Panc1 (cell line): ENCODE measurements around the gene CLIP4. TPM values are rescaled to one million over a fixed set of nuclear protein-coding genes. Genes with fewer than 3 reads are reported as not detected.

Experiments
- ATAC-seq: fragments of 200-7000 bp; cut with Tn5 transposase; 2 replicates; pipeline ENCODE4 v1.9.1; 2020; ENCODE audit warnings: mild to moderate bottlenecking, moderate library complexity
- BruUV-seq: library from RNA; stranded (reverse); fragments of 400-500 nt; replicated peaks from 2 replicates; lab custom pipeline; 2021; lab: Mats Ljungman, UMichigan
- CTCF ChIA-PET: fragments of 300-600 bp; sonication (Branson Sonifier 250); formaldehyde crosslinking; loops from one replicate; lab custom pipeline; 2022; ENCODE audit warnings: antibody characterized with exemption; lab: Charles Lee
- POLR2A ChIA-PET: fragments of 300-600 bp; sonication (Branson Sonifier 250); formaldehyde crosslinking; loops from one replicate; lab custom pipeline; 2022; ENCODE audit warnings: antibody characterized with exemption; lab: Charles Lee
- DNase-seq: peaks from one replicate; pipeline ENCODE4 v3.0.0-alpha.2; 2010; ENCODE audit warnings: low read depth, low spot score
- H3K27ac ChIP-seq: 2 replicates; pipeline ENCODE4 v1.5.1; 2011; ENCODE audit warnings: mild to moderate bottlenecking, low read length, inconsistent platforms
- H3K27me3 ChIP-seq: fragments of 200-500 bp; sonication (Bioruptor generic); 2 replicates; pipeline ENCODE4 v1.6.0; 2014; ENCODE audit warnings: low read length, inconsistent platforms; ENCODE audit not compliant: control insufficient read depth, insufficient read depth
- H3K36me3 ChIP-seq: fragments of 200-500 bp; sonication (Bioruptor generic); 2 replicates; pipeline ENCODE4 v1.5.1; 2014; ENCODE audit warnings: inconsistent platforms, mild to moderate bottlenecking, low read length, moderate library complexity; ENCODE audit not compliant: control insufficient read depth, insufficient read depth
- H3K4me1 ChIP-seq: 2 replicates; pipeline ENCODE4 v1.5.1; 2011; ENCODE audit warnings: inconsistent platforms, mild to moderate bottlenecking, low read length, moderate library complexity; ENCODE audit not compliant: control insufficient read depth, insufficient read depth
- H3K4me3 ChIP-seq, 2 experiments: 2 replicates each; pipeline ENCODE4 v1.5.1; 2011 to 2012; ENCODE audit warnings: low read depth in 2 of 2, low read length in 2 of 2, mild to moderate bottlenecking in 2 of 2, inconsistent platforms in 1 of 2, moderate library complexity in 1 of 2
- H3K9me3 ChIP-seq: fragments of 200-500 bp; sonication (Bioruptor generic); 2 replicates; pipeline ENCODE4 v1.5.1; 2014; ENCODE audit warnings: low read depth, mild to moderate bottlenecking, inconsistent platforms, low read length, moderate library complexity; ENCODE audit not compliant: control insufficient read depth, insufficient read depth
- CTCF ChIP-seq: fragments of 450-650 bp; IDR thresholded peaks from 2 replicates; pipeline ENCODE4 v1.5.1; 2017; ENCODE audit warnings: mild to moderate bottlenecking
- POLR2AphosphoS5 ChIP-seq: IDR thresholded peaks from 2 replicates; pipeline ENCODE4 v1.6.1; 2012; ENCODE audit warnings: mild to moderate bottlenecking, low read depth, low read length, moderate library complexity
- REST ChIP-seq, 2 experiments: IDR thresholded peaks; 2 replicates each; pipeline ENCODE4 v1.6.1; 2011 to 2012; ENCODE audit warnings: low read depth in 2 of 2, control low read depth in 1 of 2, low read length in 1 of 2, mild to moderate bottlenecking in 1 of 2, moderate library complexity in 1 of 2; ENCODE audit not compliant: insufficient read depth in 1 of 2
- SIN3A ChIP-seq: IDR thresholded peaks from 2 replicates; pipeline ENCODE4 v1.6.1; 2012; ENCODE audit warnings: low read depth, mild to moderate bottlenecking, low read length, moderate library complexity, borderline replicate concordance; ENCODE audit not compliant: insufficient read depth
- TCF7L2 ChIP-seq: IDR thresholded peaks from 2 replicates; pipeline ENCODE4 v1.6.1; 2011; ENCODE audit warnings: mild to moderate bottlenecking, low read depth, low read length, inconsistent platforms
- in situ Hi-C: cut with HindIII; loops from 2 replicates; pipeline ENCODE4 v1.10.0; 2016; ENCODE audit warnings: low sequenced_read_pairs, low pct_unique_long_range_greater_than_20kb
- intact Hi-C: fragments of 100-400 bp; cut with micrococcal nuclease; formaldehyde crosslinking; loops from one replicate; pipeline ENCODE4 v1.10.0; 2022; ENCODE audit not compliant: unreplicated experiment
- total RNA-seq: library from RNA; stranded (reverse); gene quantifications from one replicate; pipeline ENCODE4 v1.2.1, GENCODE V29; 2021; ENCODE audit not compliant: unreplicated experiment

Gene CLIP4
- total RNA-seq, 1 experiment from 2014 or later: 43.0 TPM

GRCh38 chr2:29182920-29183319, 67.7 kb downstream of the CLIP4 start:
- no peaks in the 10 kb centered on the region for H3K9me3 ChIP-seq
- H3K4me1 ChIP-seq: no peaks in the 10 kb centered on the region
- in situ Hi-C loops (no loop called here), intact Hi-C loops (no loop called here)
- no peak for DNase-seq
- H3K27ac ChIP-seq: no peak overlapping the region
- no peak for ATAC-seq
- peaks cover 6% of the 10 kb centered on the region for H3K36me3 ChIP-seq
- no peak overlapping the region for H3K4me3 ChIP-seq
- no TSS peak for BruUV-seq
- TF ChIP-seq POLR2AphosphoS5 (no peak), REST (IDR thresholded peaks at IDR 0.05; ENCODE audit: insufficient read depth in 1 of 2, low read depth in 2 of 2, low read length in 1 of 2) (no peak), SIN3A (no peak)
- ChIA-PET POLR2A (no interaction called here), CTCF (no interaction called here)
- H3K27me3 ChIP-seq: no peaks in the 10 kb centered on the region

GRCh38 chr2:29184531-29184930, 69.3 kb downstream of the CLIP4 start:
- BruUV-seq: no TSS peak
- ATAC-seq (no peak), DNase-seq (no peak)
- POLR2A ChIA-PET: no interaction called here
- intact Hi-C loops: no loop called here
- in situ Hi-C loops: no loop called here
- no peaks in the 10 kb centered on the region for H3K4me1 ChIP-seq
- H3K9me3 ChIP-seq: no peaks in the 10 kb centered on the region
- H3K27me3 ChIP-seq: no peaks in the 10 kb centered on the region
- H3K36me3 ChIP-seq: peaks cover 6% of the 10 kb centered on the region
- CTCF ChIA-PET: no interaction called here
- H3K4me3 ChIP-seq: no peak overlapping the region
- TF ChIP-seq CTCF: no peak
- TF ChIP-seq POLR2AphosphoS5: no peak
- no peak for TF ChIP-seq SIN3A
- no peak for TF ChIP-seq REST (IDR thresholded peaks at IDR 0.05; ENCODE audit: insufficient read depth in 1 of 2, low read depth in 2 of 2, low read length in 1 of 2)
- TF ChIP-seq TCF7L2: no peak
- no peak overlapping the region for H3K27ac ChIP-seq
